ENCODE results near the gene GALNT13.

GRCh38 chr2:154207288-154208047, 335.7 kb downstream of the GALNT13 start:
- TF ChIP-seq CTCF (IDR thresholded peaks at IDR 0.05; ENCODE audit: low read depth, low read length) (no peak), EZH2phosphoT487 (IDR thresholded peaks at IDR 0.05; ENCODE audit: low read depth) (no peak)

All from OCI-LY3 (cell line).